T-cell (primary cell): Measurements from ENCODE around the gene POLR2J2. TPM values are rescaled to one million over a fixed set of nuclear protein-coding genes. Genes with fewer than 3 reads are reported as not detected.
"Not testable (repeated sequence)": the region's sequence is repeated elsewhere in the genome, so short reads cannot be mapped to it uniquely, and the experiment has no call there.

Experiments used
- ATAC-seq, 4 experiments: fragments of 200-7000 bp in 3 of 4; fragments of 150-1000 bp in 1 of 4; cut with Tn5 transposase; replicated peaks in 1 of 4; 1 replicate in 3 of 4; 2 replicates in 1 of 4; pipeline ENCODE4 v1.10.0; 2021; ENCODE audit warnings: moderate library complexity in 3 of 4, mild to moderate bottlenecking in 2 of 4, moderate number of reproducible peaks in 1 of 4
- CTCF ChIA-PET, 2 donors: fragments of 300-600 bp; sonication (Branson Sonifier 250); formaldehyde crosslinking; loops; one replicate each; lab custom pipeline; 2022; ENCODE audit warnings: antibody characterized with exemption in 2 of 2; lab: Charles Lee
- POLR2A ChIA-PET, 2 donors: fragments of 300-600 bp; sonication (Branson Sonifier 250); formaldehyde crosslinking; loops; one replicate each; lab custom pipeline; 2022; ENCODE audit warnings: antibody characterized with exemption in 2 of 2; lab: Charles Lee
- DNase-seq, 35 experiments: peaks; one replicate each; pipeline versions ENCODE4 v3.0.0 to v3.0.0-alpha.2; 2013 to 2023
- H3K27ac ChIP-seq: one replicate; pipeline ENCODE4 v1.5.1; 2013; ENCODE audit warnings: low read length
- H3K27me3 ChIP-seq, 2 experiments: replicated peaks in 1 of 2; 1 replicate in 1 of 2; 2 replicates in 1 of 2; pipeline versions ENCODE4 v1.6.1 to v1.7.0; 2013; ENCODE audit warnings: low read length in 1 of 2, mixed read lengths in 1 of 2; ENCODE audit not compliant: control insufficient read depth in 2 of 2, insufficient read depth in 2 of 2; ENCODE audit errors: extremely low read depth in 1 of 2
- H3K36me3 ChIP-seq, 2 donors: 1 replicate in 1 of 2; 2 replicates in 1 of 2; pipeline versions ENCODE4 v1.6.1 to v1.7.0; 2013; ENCODE audit warnings: low read length in 1 of 2; ENCODE audit not compliant: control insufficient read depth in 2 of 2, insufficient read depth in 1 of 2; ENCODE audit errors: extremely low read depth in 1 of 2
- H3K4me1 ChIP-seq, 2 experiments: 1 replicate in 1 of 2; 2 replicates in 1 of 2; pipeline versions ENCODE4 v1.6.1 to v1.7.0; 2013; ENCODE audit warnings: low read length in 2 of 2, mixed read lengths in 1 of 2; ENCODE audit not compliant: insufficient read depth in 2 of 2, control insufficient read depth in 1 of 2; ENCODE audit errors: extremely low read depth in 1 of 2
- H3K4me3 ChIP-seq, 2 donors: 1 replicate in 1 of 2; 2 replicates in 1 of 2; pipeline versions ENCODE4 v1.5.1 to v1.7.0; 2013; ENCODE audit warnings: mild to moderate bottlenecking in 2 of 2, low read length in 1 of 2, moderate library complexity in 1 of 2; ENCODE audit not compliant: control insufficient read depth in 1 of 2; ENCODE audit errors: extremely low read depth in 1 of 2
- H3K9me3 ChIP-seq: 2 replicates; pipeline ENCODE4 v1.7.0; 2013
- H3K27ac Mint-ChIP-seq, 2 donors: one replicate each; pipeline ENCODE4 v1.8.0; 2020 to 2021; ENCODE audit warnings: mild to moderate bottlenecking in 2 of 2, mixed read lengths in 2 of 2
- H3K27me3 Mint-ChIP-seq, 2 donors: one replicate each; pipeline ENCODE4 v1.8.0; 2021 to 2022; ENCODE audit warnings: mixed read lengths in 2 of 2
- H3K36me3 Mint-ChIP-seq: one replicate; pipeline ENCODE4 v1.8.0; 2021; ENCODE audit warnings: mixed read lengths
- H3K4me1 Mint-ChIP-seq, 3 donors: one replicate each; pipeline ENCODE4 v1.8.0; 2020 to 2022; ENCODE audit warnings: mixed read lengths in 3 of 3, mild to moderate bottlenecking in 1 of 3
- H3K4me3 Mint-ChIP-seq, 3 donors: one replicate each; pipeline ENCODE4 v1.8.0; 2020 to 2022; ENCODE audit warnings: mild to moderate bottlenecking in 3 of 3, mixed read lengths in 3 of 3, moderate library complexity in 3 of 3
- H3K9me3 Mint-ChIP-seq, 3 donors: one replicate each; pipeline ENCODE4 v1.8.0; 2020 to 2022; ENCODE audit warnings: mixed read lengths in 3 of 3
- whole genome bisulfite sequencing: methylation state at CpG from one replicate; pipeline ENCODE4 v1.1.5; 2013; ENCODE audit warnings: missing lambda C conversion rate; ENCODE audit not compliant: insufficient coverage; 5-methylcytosine and 5-hydroxymethylcytosine counted together
- total RNA-seq, 35 experiments: library from RNA in 6 of 35; stranded (reverse) in 6 of 35; fragments of 120-200 nt in 1 of 35; gene quantifications; one replicate each; pipeline versions ENCODE4 v1.2.1 to v1.2.4 and lab custom pipeline; 2013 to 2026

POLR2J2 gene
- total RNA-seq, 5 donors from 2014 or later (not counting 1 experiment from before 2014, with no cell fraction given), result 20.8 to 70.3 (median 23.8) TPM

DNA sequence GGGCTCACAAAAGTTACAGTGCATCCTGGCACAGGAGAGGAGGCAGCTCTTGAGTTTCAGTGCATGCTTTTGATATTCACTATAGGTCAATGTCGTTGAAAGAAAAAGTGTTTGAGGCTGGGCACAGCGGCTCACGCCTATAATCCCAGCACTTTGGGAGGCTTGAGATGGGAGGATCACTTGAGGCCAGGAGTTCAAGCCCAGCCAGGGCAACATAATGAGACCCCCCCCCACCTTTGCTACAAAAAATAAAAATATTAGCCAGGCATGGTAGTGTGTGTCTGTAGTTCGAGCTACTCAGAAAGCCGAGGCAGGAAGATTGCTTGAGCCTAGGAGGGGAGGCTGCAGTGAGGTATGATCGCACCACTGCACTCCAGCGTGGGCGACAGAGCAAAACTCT lies 53.3 kb downstream of the POLR2J2 start:
- H3K36me3 Mint-ChIP-seq, DNase-seq: not testable (repeated sequence)
- WGBS, result no CpG with 5 or more reads among the region's 8 CpGs

DNA sequence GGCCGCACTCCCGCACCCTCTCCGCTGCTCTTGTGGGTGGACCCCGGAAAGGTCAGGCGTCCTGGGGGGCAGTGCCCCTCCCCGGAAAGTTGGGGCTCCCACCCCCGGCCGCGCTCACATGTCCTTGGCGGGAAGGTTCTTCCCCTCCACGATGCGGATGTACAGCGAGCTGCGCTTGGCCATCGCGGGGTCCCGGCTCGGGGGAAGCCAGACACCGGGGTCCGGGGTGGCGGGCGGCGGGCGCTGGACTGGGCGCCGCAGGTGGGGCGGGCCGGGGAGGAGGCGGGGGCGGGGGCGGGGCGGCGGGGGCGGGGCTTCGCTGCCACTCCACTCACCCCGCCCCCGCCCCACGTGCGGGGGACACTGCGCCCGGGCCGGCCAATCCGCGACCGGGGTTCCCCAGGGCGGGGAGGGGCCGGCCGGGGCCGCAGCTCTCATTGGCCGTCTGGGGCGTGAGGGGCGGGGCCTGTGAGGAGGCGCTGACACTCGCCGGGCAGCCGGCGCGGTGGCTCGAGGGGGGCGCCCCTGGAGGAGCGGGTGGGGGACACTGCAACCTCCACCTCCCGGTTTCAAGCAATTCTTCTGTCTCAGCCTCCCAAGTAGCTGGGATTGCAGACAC lies 54.8 kb downstream of the POLR2J2 start, which contains the start of gene RASA4:
Gene RASA4, minus strand, starts transcription at position 250 of the 619 bp plus-strand sequence. Its CDS starts 67 bp downstream, at position 183.
- CTCF ChIA-PET, result not testable (repeated sequence)
- ATAC-seq, result peak; percentile 98 to 99 (median 99)

More for the DNA sequence above, 53.3 kb downstream of the POLR2J2 start:
- POLR2A ChIA-PET, H3K9me3 Mint-ChIP-seq, CTCF ChIA-PET, H3K27me3 Mint-ChIP-seq, H3K27me3 ChIP-seq, H3K27ac ChIP-seq, H3K4me3 Mint-ChIP-seq, H3K27ac Mint-ChIP-seq, H3K4me3 ChIP-seq, ATAC-seq, H3K36me3 ChIP-seq, H3K4me1 ChIP-seq, H3K9me3 ChIP-seq, H3K4me1 Mint-ChIP-seq: not testable (repeated sequence)

More for the DNA sequence above, 54.8 kb downstream of the POLR2J2 start, which contains the start of gene RASA4:
- H3K4me1 ChIP-seq, H3K36me3 ChIP-seq, H3K27ac Mint-ChIP-seq, H3K27ac ChIP-seq, H3K9me3 ChIP-seq, H3K36me3 Mint-ChIP-seq, H3K4me1 Mint-ChIP-seq, H3K27me3 ChIP-seq, POLR2A ChIA-PET, H3K27me3 Mint-ChIP-seq, H3K9me3 Mint-ChIP-seq: not testable (repeated sequence)
- H3K4me3 Mint-ChIP-seq, result peak within 1 kb of the TSS; percentile 17 to 60 (median 55)
- DNase-seq, result peak in 19 of 35 experiments; percentile 4 to 52 (median 27)
- WGBS, result 0% methylated on average over 12 of the region's 62 CpGs
- peak within 1 kb of the TSS in 1 of 2 donors; percentile 32 for H3K4me3 ChIP-seq

Other genes starting within 250 kb of the POLR2J2 start
- gene ORAI2, start 238.1 kb downstream of the POLR2J2 start, total RNA-seq, result 10 to 100 TPM; 23.0 to 47.5 (median 37.8) TPM
- 10 to 100 TPM in 3 of 5 donors, 1 to 10 TPM in 2; 5.6 to 13.5 (median 12.2) TPM for gene ALKBH4, start 206.8 kb downstream of the POLR2J2 start, total RNA-seq
- gene LRWD1, start 206.7 kb downstream of the POLR2J2 start, total RNA-seq, result 10 to 100 TPM; 14.0 to 29.0 (median 23.9) TPM
- gene POLR2J, start 192.7 kb downstream of the POLR2J2 start, total RNA-seq, result 10 to 100 TPM; 35.2 to 53.7 (median 42.3) TPM
- gene RASA4B, start 153.9 kb downstream of the POLR2J2 start, total RNA-seq, result 10 to 100 TPM; 18.3 to 57.0 (median 43.0) TPM
- 100 to 1,000 TPM in 1 of 5 donors, 10 to 100 TPM in 4; 34.6 to 115 (median 65.8) TPM for gene UPK3BL2, start 128.0 kb downstream of the POLR2J2 start, total RNA-seq
- gene SPDYE2, start 120.4 kb downstream of the POLR2J2 start, total RNA-seq, result under 1 TPM; 0.35 to 0.77 (median 0.58) TPM
- 100 to 1,000 TPM in 2 of 5 donors, 10 to 100 TPM in 3; 71.3 to 228 (median 97.5) TPM for gene POLR2J3, start 99.1 kb downstream of the POLR2J2 start, total RNA-seq
- 10 to 100 TPM; 63.3 to 89.0 (median 71.6) TPM for gene RASA4, start 54.9 kb downstream of the POLR2J2 start, total RNA-seq
- 100 to 1,000 TPM in 2 of 5 donors, 10 to 100 TPM in 3; 39.0 to 128 (median 47.3) TPM for gene UPK3BL1, start 28.9 kb downstream of the POLR2J2 start, total RNA-seq
- not detected for gene SPDYE2B, start 21.3 kb downstream of the POLR2J2 start, total RNA-seq
- gene FAM185A, start 77.3 kb upstream of the POLR2J2 start, total RNA-seq, result 10 to 100 TPM in 2 of 5 donors, 1 to 10 TPM in 3; 6.4 to 15.7 (median 8.7) TPM
- gene LRRC17, start 241.3 kb upstream of the POLR2J2 start, total RNA-seq, result under 1 TPM; 0.18 to 0.47 (median 0.36) TPM